Neural progenitor cell (in vitro differentiated cells): ENCODE data around the gene DISP2.

ENCODE experiments used
- EZH2 ChIP-seq: fragments of 200-600 bp; sonication (generic); IDR thresholded peaks from 2 replicates; pipeline ENCODE4 v1.6.1; 2017; ENCODE audit warnings: antibody characterized with exemption, mild to moderate bottlenecking, moderate library complexity
- TF ChIP-seq, protein P1 (sequence below): fragments of 200-600 bp; sonication (generic); IDR thresholded peaks from 2 replicates; pipeline ENCODE4 v1.5.1; 2017; ENCODE audit warnings: antibody characterized with exemption, mild to moderate bottlenecking

DNA sequence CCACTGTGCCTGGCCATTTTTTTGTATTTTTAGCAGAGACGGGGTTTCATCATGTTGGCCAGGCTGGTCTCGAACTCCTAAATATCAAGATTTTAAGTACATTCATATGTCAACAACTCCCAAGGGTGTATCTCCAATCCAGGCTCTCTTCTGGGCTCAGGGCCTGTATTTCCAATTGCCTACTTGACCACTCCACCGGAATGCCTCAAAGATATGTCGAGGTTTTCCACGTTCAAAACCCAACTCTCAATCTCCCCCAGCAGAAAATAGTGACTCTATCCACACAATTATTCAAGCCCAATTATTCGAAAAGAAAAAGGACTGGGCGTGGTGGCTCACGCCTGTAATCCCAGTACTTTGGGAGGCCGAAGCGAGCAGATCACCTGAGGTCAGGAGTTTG, 22.6 kb downstream of the DISP2 start:
- no peak for TF ChIP-seq EZH2
- TF ChIP-seq, protein P1, sequence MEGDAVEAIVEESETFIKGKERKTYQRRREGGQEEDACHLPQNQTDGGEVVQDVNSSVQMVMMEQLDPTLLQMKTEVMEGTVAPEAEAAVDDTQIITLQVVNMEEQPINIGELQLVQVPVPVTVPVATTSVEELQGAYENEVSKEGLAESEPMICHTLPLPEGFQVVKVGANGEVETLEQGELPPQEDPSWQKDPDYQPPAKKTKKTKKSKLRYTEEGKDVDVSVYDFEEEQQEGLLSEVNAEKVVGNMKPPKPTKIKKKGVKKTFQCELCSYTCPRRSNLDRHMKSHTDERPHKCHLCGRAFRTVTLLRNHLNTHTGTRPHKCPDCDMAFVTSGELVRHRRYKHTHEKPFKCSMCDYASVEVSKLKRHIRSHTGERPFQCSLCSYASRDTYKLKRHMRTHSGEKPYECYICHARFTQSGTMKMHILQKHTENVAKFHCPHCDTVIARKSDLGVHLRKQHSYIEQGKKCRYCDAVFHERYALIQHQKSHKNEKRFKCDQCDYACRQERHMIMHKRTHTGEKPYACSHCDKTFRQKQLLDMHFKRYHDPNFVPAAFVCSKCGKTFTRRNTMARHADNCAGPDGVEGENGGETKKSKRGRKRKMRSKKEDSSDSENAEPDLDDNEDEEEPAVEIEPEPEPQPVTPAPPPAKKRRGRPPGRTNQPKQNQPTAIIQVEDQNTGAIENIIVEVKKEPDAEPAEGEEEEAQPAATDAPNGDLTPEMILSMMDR: no peak
